Activated naive CD4-positive, alpha-beta T cell treated with anti-CD3 and anti-CD28 coated beads, Interleukin-2, amount 50 U/mL, for 16 hours (primary cell): Measurements from ENCODE around the gene CYTH4.

Experiments
- DNase-seq: peaks from one replicate; pipeline ENCODE4 v3.0.0-alpha.2; 2020

CYTH4 gene

DNA sequence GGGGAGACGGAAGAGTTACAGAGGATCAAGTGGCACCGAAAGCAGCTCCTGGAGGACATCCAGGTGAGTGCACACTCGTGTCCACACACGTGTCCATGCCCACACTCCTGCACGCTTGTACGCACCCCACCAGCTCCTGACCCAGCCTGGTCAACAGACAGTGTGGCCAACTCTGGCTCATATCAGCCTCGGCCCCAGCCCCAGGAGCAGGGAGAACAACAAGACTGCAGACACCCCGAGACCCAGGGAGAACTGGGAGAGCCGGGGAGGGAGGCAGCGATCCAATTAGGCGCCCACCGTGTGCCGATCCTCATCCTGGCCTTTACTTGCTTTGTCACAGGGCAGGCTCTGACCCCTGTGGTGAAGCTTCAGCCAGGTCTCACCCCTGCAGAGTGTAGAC lies 10.3 kb downstream of the CYTH4 start:
- no peak for DNase-seq

DNA sequence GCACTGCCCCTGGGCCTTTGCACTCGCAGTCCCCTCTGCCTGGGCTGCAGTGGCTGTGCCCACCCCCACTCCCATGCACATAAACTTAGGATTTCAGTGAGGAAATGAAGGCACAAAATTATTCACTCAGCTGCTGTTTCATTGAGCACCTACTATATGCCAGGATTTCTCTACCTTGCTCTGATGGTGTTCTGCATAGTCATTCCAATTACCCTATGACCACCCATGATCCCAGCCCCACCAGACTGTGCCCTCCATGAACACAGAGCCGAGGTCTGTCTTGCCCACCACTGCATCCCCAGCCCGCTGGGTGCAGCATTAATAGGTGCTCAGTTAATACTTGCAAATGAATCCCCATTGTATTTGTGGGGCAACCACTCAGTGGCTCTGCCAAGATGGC lies 10.9 kb downstream of the CYTH4 start:
- no peak for DNase-seq

DNA sequence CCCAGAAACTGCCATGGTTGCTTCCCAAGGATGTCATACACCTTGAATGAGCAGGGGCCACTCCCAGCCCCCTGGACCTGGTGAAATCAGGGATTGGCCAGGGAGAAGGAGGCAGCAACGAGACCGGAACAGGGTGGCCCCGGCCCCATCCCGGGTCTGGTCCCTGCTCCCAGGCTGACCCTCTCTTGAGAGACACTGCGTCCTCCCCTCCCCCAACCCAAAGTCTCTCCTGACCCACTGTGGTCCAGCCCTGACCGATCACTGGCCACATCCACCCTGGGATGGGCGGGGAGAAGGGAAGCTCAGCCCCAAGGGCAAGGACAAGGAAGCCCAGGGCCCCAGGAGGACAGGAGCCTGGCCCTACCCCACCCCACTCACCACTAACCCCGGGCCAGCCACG lies 12.4 kb downstream of the CYTH4 start:
- DNase-seq: no peak

DNA sequence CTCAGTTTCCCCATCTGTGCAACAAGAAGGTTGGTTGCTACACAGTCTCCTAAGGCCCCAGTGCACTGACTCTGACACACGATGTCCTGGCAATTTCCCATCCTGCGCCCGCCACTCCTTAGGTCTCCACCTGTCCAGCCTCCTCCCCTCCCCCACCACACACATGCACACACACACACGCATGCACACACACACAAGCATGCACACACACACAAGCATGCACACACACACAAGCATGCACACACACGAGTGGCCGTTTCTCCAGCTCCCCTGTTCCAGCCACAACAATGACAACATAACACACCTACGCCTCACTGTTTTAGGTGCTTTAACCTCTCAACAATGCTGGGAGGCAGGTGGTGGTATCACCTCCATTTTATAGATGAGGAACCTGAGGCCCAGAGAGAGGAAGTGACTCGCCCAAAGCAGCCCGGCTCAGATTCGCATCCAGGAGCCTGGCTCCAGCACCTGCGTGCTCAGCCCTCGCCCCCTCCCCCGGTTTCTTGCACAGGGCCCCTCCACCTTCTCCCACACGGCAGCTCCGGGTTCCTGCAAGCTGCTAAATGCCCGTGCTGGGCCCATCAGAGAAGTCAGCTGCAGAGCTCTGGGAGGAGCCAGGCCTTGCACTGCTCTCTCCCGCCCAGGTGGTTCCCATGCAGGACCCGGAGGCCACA lies 13.0 kb downstream of the CYTH4 start:
- no peak for DNase-seq

DNA sequence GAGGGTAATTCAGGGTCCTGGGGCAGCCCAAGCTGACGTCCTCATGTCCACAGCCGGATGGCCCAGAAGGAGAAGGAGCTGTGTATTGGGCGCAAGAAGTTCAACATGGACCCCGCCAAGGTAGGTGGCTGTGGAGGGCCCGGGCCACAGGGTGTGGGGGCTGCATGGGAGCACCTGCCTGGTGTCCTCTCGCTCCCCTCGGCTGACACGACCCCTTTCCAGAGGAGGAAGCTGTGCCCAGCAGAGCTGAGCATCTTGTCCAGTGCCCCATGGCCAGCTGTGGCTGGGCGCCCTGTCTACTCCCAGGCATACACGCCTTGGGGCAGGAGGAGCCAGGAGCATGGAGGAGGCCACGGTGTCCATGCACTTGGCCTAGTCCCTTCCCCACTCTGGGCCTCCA lies 13.6 kb downstream of the CYTH4 start:
- DNase-seq: no peak

DNA sequence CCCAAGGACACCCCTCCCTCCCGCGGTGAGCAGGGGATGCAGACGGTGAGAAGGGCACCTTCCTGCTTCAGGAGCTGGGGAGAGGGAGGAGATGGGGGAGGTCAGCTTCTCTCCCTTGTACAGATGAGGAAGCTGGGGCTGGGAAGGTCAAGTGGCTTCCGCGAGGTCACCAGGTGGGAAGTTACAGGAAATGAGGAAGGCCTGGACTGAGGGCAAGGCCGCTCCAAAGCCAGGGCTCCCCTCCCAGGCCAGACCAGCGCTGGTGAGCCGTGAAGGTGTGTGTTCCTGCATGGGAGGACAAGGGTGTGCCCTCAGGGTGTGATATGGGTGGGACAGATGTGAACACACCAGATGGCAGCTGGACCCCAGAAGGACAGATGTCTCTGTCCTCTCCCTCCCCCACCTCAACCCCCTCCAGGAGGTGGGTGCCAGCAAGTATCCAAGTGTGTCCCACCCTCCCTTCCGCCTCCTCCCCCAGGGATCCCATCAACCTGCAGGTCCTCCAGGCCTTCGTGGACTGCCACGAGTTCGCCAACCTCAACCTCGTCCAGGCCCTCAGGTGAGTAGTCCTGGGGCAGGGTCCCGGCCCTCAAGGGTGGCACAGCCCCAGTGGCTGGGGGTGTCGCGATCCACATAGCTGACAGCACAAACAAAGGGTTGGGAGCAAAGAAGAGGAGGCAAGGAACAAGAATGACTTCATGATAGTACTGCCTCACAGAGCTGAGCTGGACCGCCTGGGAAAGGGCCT lies 16.6 kb downstream of the CYTH4 start:
- no peak for DNase-seq

DNA sequence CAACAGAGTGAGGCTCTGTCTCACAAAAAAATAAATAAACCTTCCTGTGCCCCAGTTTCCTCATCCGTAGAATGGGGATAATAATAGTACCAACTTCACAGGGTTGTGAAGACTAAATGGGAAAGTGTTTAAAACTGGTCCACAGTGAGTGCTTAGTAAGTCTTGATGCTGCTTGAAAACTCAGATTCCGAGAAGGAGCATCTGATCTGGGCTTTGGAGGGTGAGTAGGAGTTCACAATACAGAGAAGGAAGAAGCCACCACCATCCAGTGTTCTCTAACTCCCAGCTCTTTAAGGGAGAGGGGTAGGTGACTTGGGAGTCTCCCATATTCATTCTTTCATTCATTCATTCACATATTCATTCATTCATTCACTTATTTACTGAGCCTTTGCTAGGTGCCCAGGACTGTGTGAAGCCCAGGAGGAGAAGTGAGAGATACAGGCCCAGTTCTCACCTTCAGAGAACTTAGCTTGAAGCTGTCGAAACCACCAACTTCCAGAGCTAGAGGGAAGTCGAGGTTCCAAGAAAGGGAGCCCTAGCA lies 17.7 kb downstream of the CYTH4 start:
- DNase-seq: no peak

DNA sequence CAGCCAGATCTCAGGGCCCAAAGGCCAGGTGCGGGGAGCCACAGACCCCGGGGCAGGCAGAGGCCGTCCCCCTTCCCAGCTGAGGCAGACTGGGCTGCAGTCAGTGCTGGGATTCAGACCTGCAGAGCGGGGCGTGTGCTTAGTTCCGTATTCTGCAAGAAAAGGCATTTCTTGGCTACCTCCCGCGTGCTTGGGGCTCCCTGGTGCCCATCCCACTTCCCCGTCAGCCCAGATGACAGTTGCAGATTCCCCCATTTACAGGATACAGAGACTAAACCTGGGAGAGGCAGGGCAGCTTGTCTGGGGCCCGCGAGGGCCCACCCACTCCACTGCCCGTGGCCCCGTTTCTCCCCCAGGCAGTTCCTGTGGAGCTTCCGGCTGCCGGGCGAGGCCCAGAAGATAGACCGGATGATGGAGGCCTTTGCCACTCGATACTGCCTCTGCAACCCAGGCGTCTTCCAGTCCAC lies 18.3 kb downstream of the CYTH4 start:
- DNase-seq: peak; percentile 45

DNA sequence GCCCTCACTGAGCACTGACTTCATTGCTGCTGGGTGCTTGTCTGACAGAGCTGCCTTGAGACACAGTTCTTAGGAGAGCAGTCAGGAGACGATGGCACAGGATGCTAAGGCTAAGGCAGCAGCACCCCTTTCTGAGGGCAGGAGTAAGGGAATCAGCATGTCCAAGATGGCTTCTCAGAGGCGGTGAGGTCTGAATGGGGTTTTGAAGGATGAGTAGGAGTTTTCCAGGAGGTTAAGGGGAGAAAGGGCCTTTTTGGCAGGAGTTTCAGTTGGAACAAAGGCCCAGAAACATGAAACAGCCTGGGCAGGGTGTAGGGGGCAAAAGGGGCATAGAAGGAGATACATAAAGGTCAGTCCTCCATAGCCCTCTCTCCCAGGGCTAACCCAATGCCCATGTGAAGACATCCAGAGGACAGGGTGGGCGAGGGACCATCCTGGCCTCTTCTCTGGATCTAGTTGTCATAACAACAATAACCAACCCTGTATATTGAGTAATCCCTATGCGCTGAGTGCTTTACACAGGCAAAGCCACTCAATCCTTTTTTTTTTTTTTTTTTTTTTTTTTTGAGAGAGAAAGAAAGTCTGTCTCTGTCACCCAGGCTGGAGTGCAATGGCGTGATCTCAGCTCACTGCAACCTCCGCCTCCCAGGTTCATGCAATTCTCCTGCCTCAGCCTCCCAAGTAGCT lies 19.0 kb downstream of the CYTH4 start:
- DNase-seq: no peak

DNA sequence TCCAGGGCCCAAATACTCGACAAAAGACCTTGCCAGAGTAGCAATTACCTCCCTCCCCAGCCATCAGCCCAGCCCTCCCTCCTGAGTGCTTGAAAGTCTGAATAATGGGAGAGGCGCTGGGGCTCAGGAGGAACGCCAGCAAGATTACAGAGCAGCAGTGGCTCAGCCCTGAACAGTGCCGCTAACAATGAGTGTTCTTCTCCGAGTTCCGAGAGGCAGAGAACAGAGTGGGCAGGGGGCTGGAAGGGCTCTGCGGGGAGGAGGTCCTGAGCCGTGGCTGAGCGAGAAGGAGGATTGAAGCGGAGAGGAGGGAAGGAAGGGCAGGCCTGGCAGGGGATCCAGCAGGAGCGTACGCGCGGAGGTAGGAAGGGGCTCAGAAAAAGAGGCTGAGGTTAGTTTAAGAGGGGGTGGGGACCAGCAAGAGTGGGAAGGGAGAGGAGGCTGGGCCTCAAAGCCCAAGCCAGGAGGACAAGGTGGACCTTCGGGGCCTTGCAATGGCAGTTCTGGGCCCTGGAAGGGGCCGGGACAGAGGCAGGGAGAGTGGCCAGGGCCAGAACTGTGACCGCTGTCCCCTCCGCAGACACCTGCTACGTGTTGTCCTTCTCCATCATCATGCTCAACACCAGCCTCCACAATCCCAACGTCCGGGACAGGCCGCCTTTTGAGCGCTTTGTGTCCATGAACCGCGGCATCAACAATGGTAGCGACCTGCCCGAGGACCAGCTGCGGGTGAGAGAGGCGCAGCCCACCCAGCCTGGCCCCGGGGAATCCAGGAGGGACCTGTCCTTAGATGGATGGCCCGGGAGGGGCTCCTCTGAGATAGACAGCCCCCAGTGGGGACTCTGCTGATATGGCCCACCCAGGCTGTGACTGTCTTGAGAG lies 20.6 kb downstream of the CYTH4 start:
- no peak for DNase-seq

DNA sequence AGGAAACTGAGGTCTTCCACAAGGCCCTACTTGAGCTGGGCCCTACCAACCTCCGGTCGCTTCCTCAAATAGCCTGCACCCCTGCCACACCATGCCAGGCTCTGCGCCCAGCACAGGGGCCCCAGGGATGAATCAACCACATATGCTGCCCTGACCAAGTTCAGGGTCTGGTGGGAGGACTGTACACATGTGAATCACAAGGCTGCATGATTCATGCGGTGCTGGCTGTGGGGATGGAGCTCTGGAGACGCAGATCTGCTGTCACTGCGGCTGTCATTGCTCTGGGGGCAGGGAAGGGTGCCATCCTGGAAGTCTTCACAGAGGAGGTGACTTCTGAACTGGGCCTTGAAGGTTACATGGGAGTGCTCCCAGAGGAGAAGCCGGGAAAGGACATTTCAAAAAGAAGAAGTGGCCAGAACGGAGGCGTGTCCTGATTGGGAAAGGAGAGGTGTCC lies 21.5 kb downstream of the CYTH4 start:
- peak; percentile 68 for DNase-seq

DNA sequence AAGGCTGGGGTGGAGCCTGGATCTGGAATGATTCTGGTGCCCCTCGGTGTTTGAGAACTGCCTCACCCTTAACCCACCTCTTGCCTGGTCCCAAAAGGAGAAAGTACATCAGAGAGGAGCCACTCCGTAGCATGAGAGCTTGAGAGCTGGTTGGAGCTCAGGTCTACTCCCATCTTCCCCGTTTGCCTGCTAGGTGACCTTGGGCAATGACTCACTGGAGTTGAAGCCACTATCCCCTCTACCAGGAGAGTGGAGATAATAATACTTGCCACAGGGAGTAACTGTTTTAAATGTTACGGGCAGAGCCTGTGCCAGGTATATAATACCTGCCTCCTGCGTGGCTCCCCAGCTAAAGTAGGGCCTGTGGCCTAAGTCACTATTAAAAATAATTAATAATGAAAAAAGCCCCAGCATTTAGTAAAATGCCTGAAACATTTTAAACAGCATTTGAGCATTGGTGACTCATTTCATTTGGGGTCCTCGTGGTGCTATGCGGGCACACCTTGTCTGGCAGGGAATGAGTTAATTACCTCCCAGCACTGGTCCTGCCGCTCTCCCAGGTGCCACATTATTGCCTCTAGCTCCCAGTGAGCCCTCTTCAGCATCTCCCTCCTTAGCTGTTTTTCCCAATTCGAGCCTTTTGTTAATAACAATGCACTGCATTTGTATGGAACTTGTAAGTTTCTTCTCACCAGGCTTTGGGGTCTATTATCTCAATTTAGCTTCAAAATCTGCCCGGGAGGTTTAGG lies 22.5 kb downstream of the CYTH4 start:
- no peak for DNase-seq

DNA sequence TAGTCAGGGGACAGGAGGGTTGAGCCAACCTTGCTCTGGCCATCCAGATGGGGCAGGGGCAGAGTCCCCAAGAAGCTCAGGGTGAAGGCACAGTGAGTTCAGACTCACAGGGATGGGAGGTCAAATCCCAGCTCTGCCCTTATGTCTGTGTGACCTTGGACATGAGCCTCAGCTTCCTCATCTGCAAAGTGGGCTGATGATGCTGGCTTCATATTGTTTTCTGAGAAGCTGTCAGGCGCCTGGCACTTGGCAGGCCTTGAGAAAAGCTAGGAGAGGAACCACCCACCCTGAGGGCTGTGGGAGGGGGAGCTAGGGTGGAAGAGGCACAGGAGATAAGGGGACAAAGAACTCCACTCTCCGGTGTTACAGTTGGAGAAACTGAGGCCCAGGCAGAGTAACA lies 23.6 kb downstream of the CYTH4 start:
- DNase-seq: no peak

DNA sequence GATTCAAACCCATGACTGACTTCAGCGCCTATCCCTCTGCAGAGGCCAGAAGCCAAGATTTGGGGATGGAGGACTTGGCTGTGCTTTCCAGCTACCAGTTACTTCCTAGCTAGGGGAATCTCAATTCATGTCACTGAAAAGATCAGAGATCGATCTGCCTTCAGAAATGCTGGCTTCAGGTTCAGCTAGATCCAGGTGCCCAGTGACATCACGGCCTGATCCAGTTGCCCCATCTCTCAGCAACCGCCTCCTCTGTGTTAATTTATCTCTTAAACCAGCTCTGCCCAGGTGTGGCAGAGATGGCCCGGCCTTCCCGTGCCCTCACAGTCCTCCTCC lies 24.2 kb downstream of the CYTH4 start:
- no peak for DNase-seq

DNA sequence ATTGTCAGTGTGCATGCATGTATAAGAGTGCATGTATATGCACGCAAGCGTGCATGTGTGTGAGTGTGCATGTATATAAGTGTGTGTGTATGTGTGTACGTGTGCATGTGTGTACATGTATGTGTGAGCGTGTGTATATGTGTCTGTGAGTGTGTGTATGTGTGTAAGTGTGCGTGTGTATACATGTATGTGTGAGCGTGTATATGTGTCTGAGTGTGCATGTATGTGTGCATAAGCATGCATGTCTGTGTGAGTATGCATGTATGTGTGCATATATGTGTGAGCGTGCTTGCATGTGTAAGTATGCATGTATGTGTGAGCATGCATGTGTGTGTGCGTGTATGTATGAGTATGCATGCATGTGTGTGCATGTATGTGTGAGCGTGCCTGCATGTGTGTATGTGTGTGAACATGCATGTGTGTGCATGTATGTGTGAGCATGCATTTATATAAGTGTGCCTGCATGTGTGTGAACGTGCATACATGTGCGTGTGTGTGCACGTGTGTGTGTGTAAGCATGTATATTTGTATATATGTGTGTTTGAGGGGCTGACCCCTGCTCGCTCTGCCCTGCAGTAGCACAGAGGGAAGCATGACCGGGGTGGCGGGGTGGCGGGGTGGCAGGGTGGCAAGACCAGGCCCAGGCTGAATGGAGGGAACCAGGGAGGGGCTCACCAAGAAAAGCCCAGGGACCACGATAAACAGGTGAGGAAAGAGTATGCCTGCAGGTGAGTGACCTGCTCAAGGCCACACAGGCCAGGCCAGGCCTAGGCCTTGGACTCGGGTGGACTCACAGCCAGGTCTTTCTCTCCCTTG lies 26.3 kb downstream of the CYTH4 start:
- DNase-seq: no peak

DNA sequence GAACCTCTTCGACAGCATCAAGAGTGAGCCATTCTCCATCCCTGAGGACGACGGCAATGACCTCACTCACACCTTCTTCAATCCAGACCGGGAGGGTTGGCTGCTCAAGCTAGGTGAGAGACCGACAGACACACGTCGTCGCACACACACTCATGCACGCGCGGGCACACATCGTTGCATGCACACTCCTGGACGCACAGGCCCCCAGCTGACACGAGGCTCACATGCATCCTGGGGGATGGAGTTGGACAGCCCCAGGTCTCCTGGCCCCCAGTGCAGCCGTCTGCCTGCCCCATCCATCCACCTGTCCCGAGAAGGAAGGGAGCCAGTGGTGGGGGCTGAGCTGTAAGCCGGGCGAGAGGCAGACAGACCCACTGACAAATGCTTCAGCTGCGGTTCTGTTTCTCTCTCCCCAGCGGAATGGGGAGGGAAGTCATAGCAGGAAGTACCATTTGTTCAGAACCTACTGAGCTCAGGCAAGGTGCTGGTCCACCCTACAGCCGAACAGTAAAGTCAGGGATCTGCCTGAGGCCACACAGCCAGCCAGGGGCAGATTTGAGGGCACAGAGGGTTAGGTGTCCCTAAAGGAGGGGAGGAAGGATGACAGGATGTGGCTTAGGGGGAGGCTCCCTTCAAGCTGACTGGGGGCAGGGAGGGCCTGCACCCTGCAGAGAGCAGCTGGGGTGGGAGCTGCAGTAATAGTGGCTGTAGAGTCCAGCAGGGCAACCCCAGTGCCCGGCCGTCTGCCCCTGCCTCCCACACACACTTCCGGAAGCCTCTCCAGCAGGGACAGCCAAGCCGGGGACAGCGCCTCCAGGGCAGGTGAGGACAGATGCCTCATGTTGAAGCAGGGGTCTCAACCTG lies 27.1 kb downstream of the CYTH4 start:
- no peak for DNase-seq

DNA sequence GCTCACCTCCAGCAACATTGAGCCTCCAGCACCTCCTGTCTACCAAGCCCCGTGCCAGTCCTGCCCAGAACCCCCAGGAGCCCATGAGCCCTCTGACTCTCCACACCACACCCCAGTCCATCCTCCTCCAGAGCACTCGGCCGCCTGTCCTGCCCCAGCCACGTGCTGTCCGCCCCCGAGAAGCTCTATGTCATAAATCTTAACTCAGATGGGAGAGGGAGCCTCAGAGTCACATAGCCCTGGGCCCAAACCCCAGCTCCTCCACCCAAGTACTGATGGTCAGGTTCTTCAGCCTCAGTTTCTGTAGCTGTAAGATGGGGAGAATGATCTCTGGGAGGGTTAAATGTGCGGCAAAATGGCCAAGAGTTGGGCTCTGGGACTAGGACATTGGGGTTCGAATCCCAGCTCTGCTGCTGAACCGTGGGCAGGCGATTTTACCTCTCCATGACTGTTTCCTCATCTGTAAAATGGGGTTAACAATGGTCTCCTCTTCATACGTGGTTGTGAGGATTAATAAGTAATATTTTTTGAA lies 27.8 kb downstream of the CYTH4 start:
- no peak for DNase-seq

DNA sequence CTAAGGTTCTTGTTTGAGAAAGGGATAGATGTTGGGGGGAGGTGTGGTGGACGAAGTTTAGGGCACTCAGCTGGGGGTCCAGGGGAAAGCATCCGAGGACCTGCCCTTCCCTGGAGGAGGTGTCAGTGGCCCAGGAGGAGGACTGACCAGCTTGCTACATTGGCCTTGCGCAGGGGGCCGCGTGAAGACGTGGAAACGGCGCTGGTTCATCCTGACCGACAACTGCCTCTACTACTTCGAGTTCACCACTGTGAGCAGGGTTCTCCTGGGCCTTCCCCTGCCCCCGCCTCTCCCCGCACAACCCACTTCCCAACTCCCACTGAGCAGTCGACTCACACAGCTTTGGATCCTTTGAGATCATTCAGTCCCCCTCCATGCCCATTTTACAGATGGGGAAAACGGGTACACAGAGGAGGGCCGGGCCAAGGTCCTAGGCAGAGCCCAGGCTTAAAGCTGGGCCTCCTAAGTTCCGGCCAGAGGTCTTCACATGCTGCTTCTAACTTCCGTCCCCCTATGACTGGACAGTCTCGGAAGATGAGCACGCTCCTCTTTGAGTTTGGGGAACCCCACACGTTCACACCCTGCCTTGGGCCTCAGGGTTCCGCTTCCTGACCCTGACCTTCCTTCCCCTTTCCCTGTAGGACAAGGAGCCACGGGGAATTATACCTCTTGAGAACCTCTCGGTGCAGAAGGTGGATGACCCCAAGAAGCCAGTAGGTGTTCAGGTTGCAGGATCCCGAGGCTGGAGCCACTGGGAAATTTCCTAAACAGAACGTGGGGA lies 28.7 kb downstream of the CYTH4 start:
- no peak for DNase-seq

DNA sequence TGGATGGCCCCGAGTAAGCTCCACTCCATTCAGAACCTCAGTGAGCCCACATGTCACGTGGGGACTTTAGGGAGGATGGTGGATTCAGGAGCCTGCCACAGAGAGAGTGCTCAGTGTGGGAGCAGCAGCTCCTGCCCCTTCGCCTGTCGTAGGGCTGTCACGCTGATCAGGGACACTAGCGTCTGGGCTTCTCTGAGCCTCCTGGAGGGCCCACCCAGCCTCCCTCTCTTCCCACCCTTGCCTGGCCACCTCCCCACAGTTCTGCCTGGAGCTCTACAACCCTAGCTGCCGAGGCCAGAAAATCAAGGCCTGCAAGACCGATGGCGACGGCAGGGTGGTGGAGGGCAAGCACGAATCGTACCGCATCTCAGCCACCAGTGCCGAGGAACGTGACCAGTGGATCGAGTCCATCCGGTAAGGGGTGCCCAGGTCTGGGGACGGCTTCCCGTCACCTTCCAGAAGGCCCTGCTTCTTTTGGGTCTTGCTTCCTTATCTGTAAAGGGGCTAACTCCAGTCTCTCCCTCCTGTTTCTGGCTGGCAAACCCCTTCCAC lies 29.5 kb downstream of the CYTH4 start:
- DNase-seq: no peak
